K562 (cell line): ENCODE results near the gene CUX1. TPM values are rescaled to one million over a fixed set of nuclear protein-coding genes. Genes with fewer than 3 reads are reported as not detected.

Experiments used
- ATAC-seq: fragments of 200-7000 bp; cut with Tn5 transposase; 3 replicates; pipeline ENCODE4 v1.9.1; 2020; ENCODE audit warnings: moderate library complexity
- BruUV-seq: library from RNA; stranded (reverse); fragments of 400-500 nt; replicated peaks from 2 replicates; lab custom pipeline; 2021; lab: Mats Ljungman, UMichigan
- CTCF ChIA-PET: fragments of 300-600 bp; formaldehyde crosslinking; extraction: SDS; loops from one replicate; lab custom pipeline; 2021; ENCODE audit warnings: low intra/inter-chr PET ratio; lab: Yijun Ruan, JAX
- POLR2A ChIA-PET: fragments of 300-600, 350-650 bp; sonication (Branson Sonifier 250); formaldehyde crosslinking; extraction: SDS; loops from one replicate; lab custom pipeline; 2021; ENCODE audit warnings: antibody characterized with exemption, inconsistent platforms; lab: Yijun Ruan, JAX
- DNase-seq, 4 experiments: peaks; one replicate each; pipeline versions ENCODE4 v3.0.0 to v3.0.0-alpha.2; 2011 to 2018; ENCODE audit warnings: low spot score in 3 of 4, mixed read lengths in 3 of 4; ENCODE audit errors: extremely low read depth in 1 of 4
- FAIRE-seq: peaks from 2 replicates; lab custom pipeline; 2011; peaks lifted over from hg19 to GRCh38; lab: Jason Lieb, UNC
- H2AFZ ChIP-seq: 2 replicates; pipeline ENCODE4 v1.6.0; 2011; ENCODE audit warnings: low read depth, low read length, control low read depth, inconsistent platforms
- H3K27ac ChIP-seq: fragments of 200-600 bp; 3 replicates; pipeline ENCODE4 v1.8.0; 2011; ENCODE audit warnings: low read depth, mild to moderate bottlenecking, control low read depth, inconsistent platforms, low read length, moderate library complexity, mixed read lengths; ENCODE audit errors: extremely low read depth
- H3K27me3 ChIP-seq, 2 experiments: fragments of 300-600 bp in 1 of 2; 2 replicates in 1 of 2; 3 replicates in 1 of 2; pipeline versions ENCODE4 v1.6.0 to v1.8.0; 2011; ENCODE audit warnings: inconsistent platforms in 2 of 2, low read length in 2 of 2, mild to moderate bottlenecking in 1 of 2, mixed read lengths in 1 of 2, moderate library complexity in 1 of 2; ENCODE audit not compliant: control insufficient read depth in 2 of 2, insufficient read depth in 2 of 2
- H3K36me3 ChIP-seq: fragments of 300-600 bp; 3 replicates; pipeline ENCODE4 v1.8.0; 2011; ENCODE audit warnings: mild to moderate bottlenecking, low read length, inconsistent platforms; ENCODE audit not compliant: control insufficient read depth, insufficient read depth
- H3K4me1 ChIP-seq, 2 experiments: fragments of 200-600 bp in 1 of 2; replicated peaks in 1 of 2; 2 replicates in 1 of 2; 3 replicates in 1 of 2; pipeline versions ENCODE4 v1.5.1 to v1.8.0; 2011; ENCODE audit warnings: inconsistent platforms in 2 of 2, low read length in 2 of 2, mild to moderate bottlenecking in 1 of 2, mixed read lengths in 1 of 2, moderate library complexity in 1 of 2; ENCODE audit not compliant: control insufficient read depth in 2 of 2, insufficient read depth in 2 of 2
- H3K4me2 ChIP-seq: 2 replicates; pipeline ENCODE4 v1.6.1; 2011; ENCODE audit warnings: low read length, control low read depth, inconsistent platforms, mixed read lengths; ENCODE audit not compliant: insufficient read depth
- H3K4me3 ChIP-seq: fragments of 200-600 bp; sonication (generic), shearing (Covaris generic); 2 replicates; pipeline ENCODE4 v1.5.1; 2016; ENCODE audit warnings: control low read depth, inconsistent platforms
- H3K79me2 ChIP-seq: fragments of 200-600 bp; 3 replicates; pipeline ENCODE4 v1.8.0; 2011; ENCODE audit warnings: low read length, inconsistent platforms; ENCODE audit not compliant: control insufficient read depth, insufficient read depth
- H3K9ac ChIP-seq, 2 experiments: 2 replicates each; pipeline versions ENCODE4 v1.6.0 to v1.6.1; 2011; ENCODE audit warnings: low read depth in 2 of 2, low read length in 2 of 2, control low read depth in 1 of 2, inconsistent platforms in 1 of 2, mild to moderate bottlenecking in 1 of 2, mixed read lengths in 1 of 2; ENCODE audit not compliant: insufficient read depth in 1 of 2
- H3K9me1 ChIP-seq: one replicate; pipeline ENCODE4 v1.6.0; 2011; ENCODE audit warnings: inconsistent platforms, mild to moderate bottlenecking, low read length, moderate library complexity; ENCODE audit not compliant: control insufficient read depth, insufficient read depth
- H3K9me3 ChIP-seq: replicated peaks from 2 replicates; pipeline ENCODE4 v1.5.1; 2011; ENCODE audit warnings: low read depth, low read length, inconsistent platforms; ENCODE audit not compliant: control insufficient read depth, insufficient read depth
- H4K20me1 ChIP-seq: replicated peaks from 2 replicates; pipeline ENCODE4 v1.6.1; 2011; ENCODE audit warnings: low read length, inconsistent platforms, mixed read lengths; ENCODE audit not compliant: control insufficient read depth, insufficient read depth
- CBX2 ChIP-seq: fragments of 200-600 bp; sonication (generic); IDR thresholded peaks from one replicate; pipeline ENCODE4 v1.6.1; 2012; ENCODE audit warnings: mild to moderate bottlenecking, low read length, inconsistent platforms; ENCODE audit not compliant: insufficient read depth, poor library complexity, severe bottlenecking
- DPF2 ChIP-seq: fragments of 450-650 bp; IDR thresholded peaks from 2 replicates; pipeline ENCODE4 v1.6.1; 2016
- ESRRA ChIP-seq: fragments of 450-650 bp; IDR thresholded peaks from 2 replicates; pipeline ENCODE4 v1.6.1; 2014; ENCODE audit warnings: low read depth, mild to moderate bottlenecking, moderate library complexity, borderline replicate concordance
- FOXP1 ChIP-seq: sonication (generic); formaldehyde crosslinking; IDR thresholded peaks from 2 replicates; pipeline ENCODE4 v1.8.0; 2022; ENCODE audit warnings: mild to moderate bottlenecking, missing genetic modification reagents
- GTF2A2 ChIP-seq: IDR thresholded peaks from 2 replicates; pipeline ENCODE4 v1.6.1; 2016; ENCODE audit warnings: mild to moderate bottlenecking, missing genetic modification characterization, missing compliant biosample characterization
- KLF10 ChIP-seq: fragments of 250-450 bp; sonication (Bioruptor Pico); IDR thresholded peaks from 2 replicates; pipeline ENCODE4 v1.6.1; 2021; ENCODE audit warnings: matching md5 sums
- MTA1 ChIP-seq: fragments of 450-650 bp; IDR thresholded peaks from 2 replicates; pipeline ENCODE4 v1.6.1; 2017; ENCODE audit warnings: borderline replicate concordance
- NR1H2 ChIP-seq: sonication (generic); formaldehyde crosslinking; IDR thresholded peaks from 2 replicates; pipeline ENCODE4 v1.4.0; 2020; ENCODE audit warnings: mild to moderate bottlenecking, missing genetic modification reagents
- POLR2AphosphoS2 ChIP-seq: IDR thresholded peaks from 2 replicates; pipeline ENCODE4 v1.6.1; 2012; ENCODE audit warnings: low read length, improper control_type of control experiment
- POLR3G ChIP-seq: IDR thresholded peaks from 2 replicates; pipeline ENCODE4 v1.6.1; 2011; ENCODE audit not compliant: insufficient read length, insufficient replicate concordance; ENCODE audit errors: extremely low read depth
- SMAD3 ChIP-seq: fragments of 450-650 bp; formaldehyde crosslinking; conservative IDR thresholded peaks from 2 replicates; pipeline ENCODE4 v1.4.0; 2020; ENCODE audit warnings: mild to moderate bottlenecking
- SNIP1 ChIP-seq: fragments of 450-650 bp; IDR thresholded peaks from 2 replicates; pipeline ENCODE4 v1.7.1; 2017; ENCODE audit warnings: low read depth, mild to moderate bottlenecking
- SP2 ChIP-seq: IDR thresholded peaks from 2 replicates; pipeline ENCODE4 v1.6.1; 2011; ENCODE audit warnings: mild to moderate bottlenecking, low read depth, low read length, moderate library complexity; ENCODE audit not compliant: poor library complexity, severe bottlenecking; ENCODE audit errors: extremely low read depth
- TRIM24 ChIP-seq, 2 experiments: fragments of 450-650 bp; IDR thresholded peaks; 2 replicates each; pipeline ENCODE4 v1.6.1; 2016
- ZC3H4 ChIP-seq: sonication (generic); formaldehyde crosslinking; IDR thresholded peaks from 2 replicates; pipeline ENCODE4 v1.9.0; 2021; ENCODE audit warnings: missing genetic modification reagents, borderline replicate concordance
- ZFP1 ChIP-seq: fragments of 450-650 bp; formaldehyde crosslinking; IDR thresholded peaks from 2 replicates; pipeline ENCODE4 v1.4.0; 2020; ENCODE audit warnings: mild to moderate bottlenecking, mixed read lengths
- ZNF121 ChIP-seq: sonication (generic); formaldehyde crosslinking; conservative IDR thresholded peaks from 2 replicates; pipeline ENCODE4 v1.8.0; 2022; ENCODE audit warnings: missing genetic modification reagents
- ZNF134 ChIP-seq: fragments of 250-450 bp; sonication (Bioruptor Pico); conservative IDR thresholded peaks from 2 replicates; pipeline ENCODE4 v1.4.0; 2020
- ZNF174 ChIP-seq: fragments of 250-450 bp; sonication (Bioruptor Pico); IDR thresholded peaks from 2 replicates; pipeline ENCODE4 v1.4.0; 2020; ENCODE audit warnings: mild to moderate bottlenecking
- ZNF586 ChIP-seq: fragments of 450-650 bp; formaldehyde crosslinking; conservative IDR thresholded peaks from 2 replicates; pipeline ENCODE4 v1.4.0; 2020; ENCODE audit warnings: mild to moderate bottlenecking, moderate library complexity
- WGBS: fragments of 100-300 bp; shearing (Covaris generic); methylation state at CpG from one replicate; pipeline ENCODE4 v1.1.6; 2016; ENCODE audit warnings: low coverage, mixed read lengths; ENCODE audit not compliant: insufficient coverage; ENCODE audit errors: missing lambda C conversion rate; 5-methylcytosine and 5-hydroxymethylcytosine counted together
- in situ Hi-C: fragments of 300-500 bp; cut with MboI; formaldehyde crosslinking; loops from 4 replicates; pipeline ENCODE4 v1.15.0; 2018; ENCODE audit warnings: inconsistent platforms, mixed read lengths
- intact Hi-C: fragments of 100-400 bp; cut with micrococcal nuclease; formaldehyde crosslinking; loops from 2 replicates; pipeline ENCODE4 v1.14.2; 2022
- polyA plus RNA-seq, 8 experiments: library from polyadenylated mRNA; depleted of rRNA in 4 of 8; stranded (reverse) in 5 of 8; unstranded in 3 of 8; fragments of >200 nt; fragmentation: Nextera tagmentation in 2 of 8; fragmentation: Illumina TruSeq in 1 of 8; extraction: Ambion mirVana in 2 of 8; extraction: Trizol in 1 of 8; gene quantifications; 2 replicates each; pipeline versions ENCODE4 v1.2.1 to v1.2.3, GENCODE V29; 2011 to 2014; ENCODE audit warnings: inconsistent platforms in 1 of 8, missing spikeins in 1 of 8
- total RNA-seq, 7 experiments: library from RNA; depleted of rRNA in 6 of 7; stranded (reverse); fragments of >200 nt in 6 of 7; fragmentation: Illumina TruSeq in 2 of 7; extraction: Trizol in 2 of 7; gene quantifications; 2 replicates each; pipeline versions ENCODE4 v1.2.1 to v1.2.3, GENCODE V29; 2011 to 2021; ENCODE audit warnings: low replicate concordance in 1 of 7
- TF ChIP-seq, protein P1 (sequence below), 2 experiments: fragments of 450-650 bp in 1 of 2; sonication (generic) in 1 of 2; formaldehyde crosslinking in 1 of 2; IDR thresholded peaks in 1 of 2; conservative IDR thresholded peaks in 1 of 2; 2 replicates each; pipeline versions ENCODE4 v1.6.1 to v1.8.1; 2016 to 2023; ENCODE audit warnings: mild to moderate bottlenecking in 2 of 2, moderate library complexity in 2 of 2, inconsistent platforms in 1 of 2, missing genetic modification reagents in 1 of 2
- TF ChIP-seq, protein P2 (sequence below): fragments of 450-650 bp; IDR thresholded peaks from 2 replicates; pipeline ENCODE4 v1.6.1; 2016; ENCODE audit warnings: low read depth, mild to moderate bottlenecking, moderate library complexity
- TF ChIP-seq, protein P3 (sequence below): fragments of 450-650 bp; formaldehyde crosslinking; IDR thresholded peaks from 2 replicates; pipeline ENCODE4 v1.4.0; 2020; ENCODE audit warnings: mild to moderate bottlenecking

Gene CUX1
- total and polyA plus RNA-seq, 9 of the 15 experiments (the other 6 are each of a cell fraction or from before 2014, with no cell fraction given): 3.6 to 55.3 (median 25.2) TPM

DNA sequence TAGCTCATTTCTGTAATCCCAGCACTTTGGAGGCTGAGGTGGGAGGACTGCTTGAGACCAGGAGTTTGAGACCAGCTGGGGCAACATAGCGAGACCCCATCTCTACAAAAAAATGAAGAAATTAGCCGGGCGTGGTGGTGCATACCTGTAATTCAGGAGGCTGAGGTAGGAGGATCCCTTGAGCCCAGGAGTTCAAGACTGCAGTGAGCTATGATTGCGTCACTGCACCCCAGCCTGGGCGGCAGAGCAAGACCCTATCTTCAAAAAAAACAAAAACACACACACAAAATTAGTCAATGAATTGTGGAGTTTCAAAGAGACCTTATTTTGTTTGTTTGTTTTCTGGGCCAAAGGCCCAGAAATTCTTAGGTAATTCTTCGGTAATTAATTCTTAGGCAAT, 110.0 kb downstream of the CUX1 start:
- FAIRE-seq (peak; percentile 23), ATAC-seq (no peak), DNase-seq (no peak)
- no peak overlapping the region for H3K4me2 ChIP-seq
- BruUV-seq: no TSS peak
- H3K4me1 ChIP-seq: peaks cover 6 to 15% of the 10 kb centered on the region in 2 experiments
- ChIA-PET CTCF (no interaction called here), POLR2A (interaction anchor here (0.6 to 1.3 kb wide), 6 partner anchors 12 to 194 kb away, joined by 3 read pairs; no protein-coding TSS in a partner anchor)
- intact Hi-C loops (no loop called here), in situ Hi-C loops (no loop called here)
- peaks cover 79% of the 10 kb centered on the region for H3K79me2 ChIP-seq
- H3K27ac ChIP-seq: no peak overlapping the region
- no peaks in the 10 kb centered on the region for H3K9me3 ChIP-seq
- peaks cover 18% of the 10 kb centered on the region for H4K20me1 ChIP-seq
- no peak overlapping the region; a peak in 1 of 4 replicates for H3K9ac ChIP-seq
- H3K4me3 ChIP-seq: no peak overlapping the region
- no peaks in the 10 kb centered on the region for H3K9me1 ChIP-seq
- H2AFZ ChIP-seq: no peak overlapping the region
- WGBS: 88% methylated on average over 6 of the region's 6 CpGs
- no peaks in the 10 kb centered on the region for H3K27me3 ChIP-seq
- peaks cover 17% of the 10 kb centered on the region; the same call in 2 of the 3 replicates for H3K36me3 ChIP-seq
- TF ChIP-seq, protein P1, sequence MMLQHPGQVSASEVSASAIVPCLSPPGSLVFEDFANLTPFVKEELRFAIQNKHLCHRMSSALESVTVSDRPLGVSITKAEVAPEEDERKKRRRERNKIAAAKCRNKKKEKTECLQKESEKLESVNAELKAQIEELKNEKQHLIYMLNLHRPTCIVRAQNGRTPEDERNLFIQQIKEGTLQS (IDR thresholded peaks at IDR 0.05): 0 out of 2 replicates have a peak, but pooled peaks have one; percentile 16
- TF ChIP-seq, protein P1 (CRISPR knock-in tag; conservative IDR thresholded peaks at IDR 0.05): no peak
- no peak for TF ChIP-seq ZC3H4 (CRISPR knock-in tag)
- no peak for TF ChIP-seq DPF2
- no peak for TF ChIP-seq ZNF174 (CRISPR knock-in tag)
- TF ChIP-seq POLR2AphosphoS2: no peak
- TF ChIP-seq MTA1: no peak
- TF ChIP-seq FOXP1 (CRISPR knock-in tag): no peak
- no peak for TF ChIP-seq ZFP1 (CRISPR knock-in tag)
- TF ChIP-seq KLF10 (CRISPR knock-in tag): no peak
- no peak for TF ChIP-seq SNIP1
- no peak for TF ChIP-seq ESRRA
- no peak for TF ChIP-seq ZNF586
- TF ChIP-seq NR1H2 (CRISPR knock-in tag): no peak
- TF ChIP-seq GTF2A2: no peak
- no peak for TF ChIP-seq CBX2
- TF ChIP-seq TRIM24 (IDR thresholded peaks at IDR 0.05): no peak
- TF ChIP-seq SMAD3 (CRISPR knock-in tag): no peak
- no peak for TF ChIP-seq POLR3G
- TF ChIP-seq, protein P2, sequence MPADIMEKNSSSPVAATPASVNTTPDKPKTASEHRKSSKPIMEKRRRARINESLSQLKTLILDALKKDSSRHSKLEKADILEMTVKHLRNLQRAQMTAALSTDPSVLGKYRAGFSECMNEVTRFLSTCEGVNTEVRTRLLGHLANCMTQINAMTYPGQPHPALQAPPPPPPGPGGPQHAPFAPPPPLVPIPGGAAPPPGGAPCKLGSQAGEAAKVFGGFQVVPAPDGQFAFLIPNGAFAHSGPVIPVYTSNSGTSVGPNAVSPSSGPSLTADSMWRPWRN: no peak
- TF ChIP-seq, protein P3, sequence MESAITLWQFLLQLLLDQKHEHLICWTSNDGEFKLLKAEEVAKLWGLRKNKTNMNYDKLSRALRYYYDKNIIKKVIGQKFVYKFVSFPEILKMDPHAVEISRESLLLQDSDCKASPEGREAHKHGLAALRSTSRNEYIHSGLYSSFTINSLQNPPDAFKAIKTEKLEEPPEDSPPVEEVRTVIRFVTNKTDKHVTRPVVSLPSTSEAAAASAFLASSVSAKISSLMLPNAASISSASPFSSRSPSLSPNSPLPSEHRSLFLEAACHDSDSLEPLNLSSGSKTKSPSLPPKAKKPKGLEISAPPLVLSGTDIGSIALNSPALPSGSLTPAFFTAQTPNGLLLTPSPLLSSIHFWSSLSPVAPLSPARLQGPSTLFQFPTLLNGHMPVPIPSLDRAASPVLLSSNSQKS: no peak
- no peak for TF ChIP-seq ZNF134
- TF ChIP-seq ZNF121 (CRISPR knock-in tag): peak; percentile 81
- no peak for TF ChIP-seq SP2
